ENCODE measurements around the gene DOCK2. TPM values are rescaled to one million over a fixed set of nuclear protein-coding genes. Genes with fewer than 3 reads are reported as not detected.

Gene DOCK2
- total and polyA plus RNA-seq, 2 of the 8 experiments (the other 6 are each of a cell fraction or from before 2014, with no cell fraction given): 3.9 to 5.7 TPM

DNA sequence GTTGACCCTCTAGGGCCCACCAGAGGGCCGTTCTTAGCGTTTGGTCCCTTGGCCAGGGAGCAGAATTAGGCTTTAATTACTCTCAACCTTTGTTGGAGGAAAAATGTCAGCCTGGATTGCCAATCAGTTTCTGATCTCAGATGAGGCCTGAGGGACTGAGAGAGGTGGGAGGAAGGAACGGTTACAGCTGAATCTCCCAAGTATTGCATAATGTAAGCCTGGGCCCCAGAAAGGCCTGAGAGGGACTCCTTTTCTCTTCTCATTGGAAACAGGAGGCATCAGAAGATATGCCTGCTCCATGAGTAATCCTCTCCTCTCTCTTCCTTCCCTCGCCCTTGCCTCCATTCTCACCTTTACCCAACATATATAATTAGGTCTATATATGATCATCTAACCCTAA, 237.5 kb downstream of the DOCK2 start (continued):
- TF ChIP-seq, protein P1, sequence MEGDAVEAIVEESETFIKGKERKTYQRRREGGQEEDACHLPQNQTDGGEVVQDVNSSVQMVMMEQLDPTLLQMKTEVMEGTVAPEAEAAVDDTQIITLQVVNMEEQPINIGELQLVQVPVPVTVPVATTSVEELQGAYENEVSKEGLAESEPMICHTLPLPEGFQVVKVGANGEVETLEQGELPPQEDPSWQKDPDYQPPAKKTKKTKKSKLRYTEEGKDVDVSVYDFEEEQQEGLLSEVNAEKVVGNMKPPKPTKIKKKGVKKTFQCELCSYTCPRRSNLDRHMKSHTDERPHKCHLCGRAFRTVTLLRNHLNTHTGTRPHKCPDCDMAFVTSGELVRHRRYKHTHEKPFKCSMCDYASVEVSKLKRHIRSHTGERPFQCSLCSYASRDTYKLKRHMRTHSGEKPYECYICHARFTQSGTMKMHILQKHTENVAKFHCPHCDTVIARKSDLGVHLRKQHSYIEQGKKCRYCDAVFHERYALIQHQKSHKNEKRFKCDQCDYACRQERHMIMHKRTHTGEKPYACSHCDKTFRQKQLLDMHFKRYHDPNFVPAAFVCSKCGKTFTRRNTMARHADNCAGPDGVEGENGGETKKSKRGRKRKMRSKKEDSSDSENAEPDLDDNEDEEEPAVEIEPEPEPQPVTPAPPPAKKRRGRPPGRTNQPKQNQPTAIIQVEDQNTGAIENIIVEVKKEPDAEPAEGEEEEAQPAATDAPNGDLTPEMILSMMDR (IDR thresholded peaks at IDR 0.05; ENCODE audit: control extremely low read depth in 1 of 3, insufficient read depth in 1 of 3, low read depth in 1 of 3, low read length in 3 of 3): peak in 2 of 3 experiments; percentile 6 to 30; a peak in 1 of 4 replicates
- TF ChIP-seq HDAC2 (IDR thresholded peaks at IDR 0.05; ENCODE audit: borderline replicate concordance in 1 of 2, low read depth in 2 of 2, low read length in 2 of 2): no peak
- TF ChIP-seq EZH2 (IDR thresholded peaks at IDR 0.05; ENCODE audit: low read depth, low read length, severe bottlenecking): no peak
- TF ChIP-seq POLR2AphosphoS5 (IDR thresholded peaks at IDR 0.05; ENCODE audit: low read depth, low read length): no peak
- no peak for TF ChIP-seq FOSL1 (IDR thresholded peaks at IDR 0.05; ENCODE audit: insufficient read depth, low read depth, low read length)
- TF ChIP-seq, protein P2, sequence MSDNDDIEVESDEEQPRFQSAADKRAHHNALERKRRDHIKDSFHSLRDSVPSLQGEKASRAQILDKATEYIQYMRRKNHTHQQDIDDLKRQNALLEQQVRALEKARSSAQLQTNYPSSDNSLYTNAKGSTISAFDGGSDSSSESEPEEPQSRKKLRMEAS (IDR thresholded peaks at IDR 0.05): no peak
